GM19023 (cell line): ENCODE results near the gene MYO1B.

ENCODE experiments used
- ATAC-seq: cut with Tn5 transposase; IDR thresholded peaks from one replicate; pipeline ENCODE4 v1.9.1; 2021; ENCODE audit warnings: mild to moderate bottlenecking, moderate library complexity; ENCODE audit not compliant: unreplicated experiment

Gene MYO1B

GRCh38 chr2:191355170-191355758 is 110.1 kb downstream of the MYO1B start:
- ATAC-seq, result no peak

- ATAC-seq, result no peak
These were observed 112.5 kb downstream of the MYO1B start for GRCh38 chr2:191357678-191358077.

GRCh38 chr2:191358325-191359025 is 113.3 kb downstream of the MYO1B start:
- no peak for ATAC-seq

GRCh38 chr2:191359133-191359532 is 113.9 kb downstream of the MYO1B start:
- ATAC-seq, result no peak

- ATAC-seq, result no peak
These were observed 115.7 kb downstream of the MYO1B start for GRCh38 chr2:191360918-191361317.

- no peak for ATAC-seq
These were observed 117.6 kb downstream of the MYO1B start for GRCh38 chr2:191362841-191363240.

GRCh38 chr2:191363267-191363666 is 118.1 kb downstream of the MYO1B start:
- no peak for ATAC-seq

GRCh38 chr2:191365089-191365488 is 119.9 kb downstream of the MYO1B start:
- no peak for ATAC-seq

- no peak for ATAC-seq
These were observed 121.0 kb downstream of the MYO1B start for GRCh38 chr2:191366199-191366598.

GRCh38 chr2:191369034-191369433 is 123.8 kb downstream of the MYO1B start:
- no peak for ATAC-seq

GRCh38 chr2:191374366-191374765 is 129.2 kb downstream of the MYO1B start:
- ATAC-seq, result no peak

GRCh38 chr2:191374939-191375338 is 129.7 kb downstream of the MYO1B start:
- ATAC-seq, result no peak

- ATAC-seq, result no peak
These were observed 131.9 kb downstream of the MYO1B start for GRCh38 chr2:191376981-191377629.

- no peak for ATAC-seq
These were observed 134.2 kb downstream of the MYO1B start for GRCh38 chr2:191379375-191379774.

GRCh38 chr2:191382801-191383200 is 137.6 kb downstream of the MYO1B start:
- no peak for ATAC-seq

- no peak for ATAC-seq
These were observed 138.3 kb downstream of the MYO1B start for GRCh38 chr2:191383486-191383885.

GRCh38 chr2:191384829-191385228 is 139.6 kb downstream of the MYO1B start:
- ATAC-seq, result no peak

GRCh38 chr2:191385416-191386160 is 140.4 kb downstream of the MYO1B start:
- ATAC-seq, result no peak

GRCh38 chr2:191386938-191387536 is 141.8 kb downstream of the MYO1B start:
- ATAC-seq, result no peak

- ATAC-seq, result no peak
These were observed 144.1 kb downstream of the MYO1B start for GRCh38 chr2:191389288-191389687.

GRCh38 chr2:191391171-191391570 is 146.0 kb downstream of the MYO1B start:
- no peak for ATAC-seq
